Astrocyte of the spinal cord (primary cell): ENCODE results near the gene GMPS.
"Not testable (repeated sequence)": the region's sequence is repeated elsewhere in the genome, so short reads cannot be mapped to it uniquely, and the experiment has no call there.

Experiments
- DNase-seq: peaks from one replicate; pipeline ENCODE4 v3.0.0; 2011; ENCODE audit warnings: low read depth, low spot score
- H3K4me3 ChIP-seq: 2 replicates; pipeline ENCODE4 v1.5.1; 2011; ENCODE audit warnings: low read depth, mild to moderate bottlenecking, low read length, moderate library complexity
- in situ Hi-C: cut with HindIII; loops from 2 replicates; pipeline ENCODE4 v1.10.0; 2017; ENCODE audit warnings: low sequenced_read_pairs
- TF ChIP-seq, protein P1 (sequence below): IDR thresholded peaks from 2 replicates; pipeline ENCODE4 v1.5.1; 2012; ENCODE audit warnings: low read depth, mild to moderate bottlenecking, low read length, inconsistent platforms

Gene GMPS

DNA sequence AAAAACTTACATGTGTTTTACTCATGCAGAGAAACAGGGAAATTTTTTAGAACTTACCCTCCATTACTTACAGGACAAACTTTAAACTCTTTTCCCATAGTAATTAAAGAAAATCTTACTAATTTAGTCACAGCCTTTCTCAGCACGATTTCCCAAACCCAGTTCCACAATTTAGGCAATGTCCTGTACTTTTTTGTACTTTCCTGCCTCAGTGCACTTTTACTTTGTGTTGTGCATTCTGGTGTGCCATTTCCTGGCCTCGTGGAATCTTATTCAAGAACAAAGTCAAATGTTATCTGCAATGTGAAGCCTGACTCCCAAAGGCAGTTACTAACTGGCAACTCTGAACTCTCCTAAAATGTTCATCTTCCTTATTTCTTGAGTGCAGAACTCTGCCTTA lies 18.1 kb upstream of the GMPS start:
- peak overlapping the region; percentile 99 for H3K4me3 ChIP-seq
- in situ Hi-C loops, result no loop called here
- DNase-seq, result no peak
- TF ChIP-seq, protein P1, sequence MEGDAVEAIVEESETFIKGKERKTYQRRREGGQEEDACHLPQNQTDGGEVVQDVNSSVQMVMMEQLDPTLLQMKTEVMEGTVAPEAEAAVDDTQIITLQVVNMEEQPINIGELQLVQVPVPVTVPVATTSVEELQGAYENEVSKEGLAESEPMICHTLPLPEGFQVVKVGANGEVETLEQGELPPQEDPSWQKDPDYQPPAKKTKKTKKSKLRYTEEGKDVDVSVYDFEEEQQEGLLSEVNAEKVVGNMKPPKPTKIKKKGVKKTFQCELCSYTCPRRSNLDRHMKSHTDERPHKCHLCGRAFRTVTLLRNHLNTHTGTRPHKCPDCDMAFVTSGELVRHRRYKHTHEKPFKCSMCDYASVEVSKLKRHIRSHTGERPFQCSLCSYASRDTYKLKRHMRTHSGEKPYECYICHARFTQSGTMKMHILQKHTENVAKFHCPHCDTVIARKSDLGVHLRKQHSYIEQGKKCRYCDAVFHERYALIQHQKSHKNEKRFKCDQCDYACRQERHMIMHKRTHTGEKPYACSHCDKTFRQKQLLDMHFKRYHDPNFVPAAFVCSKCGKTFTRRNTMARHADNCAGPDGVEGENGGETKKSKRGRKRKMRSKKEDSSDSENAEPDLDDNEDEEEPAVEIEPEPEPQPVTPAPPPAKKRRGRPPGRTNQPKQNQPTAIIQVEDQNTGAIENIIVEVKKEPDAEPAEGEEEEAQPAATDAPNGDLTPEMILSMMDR, result no peak

DNA sequence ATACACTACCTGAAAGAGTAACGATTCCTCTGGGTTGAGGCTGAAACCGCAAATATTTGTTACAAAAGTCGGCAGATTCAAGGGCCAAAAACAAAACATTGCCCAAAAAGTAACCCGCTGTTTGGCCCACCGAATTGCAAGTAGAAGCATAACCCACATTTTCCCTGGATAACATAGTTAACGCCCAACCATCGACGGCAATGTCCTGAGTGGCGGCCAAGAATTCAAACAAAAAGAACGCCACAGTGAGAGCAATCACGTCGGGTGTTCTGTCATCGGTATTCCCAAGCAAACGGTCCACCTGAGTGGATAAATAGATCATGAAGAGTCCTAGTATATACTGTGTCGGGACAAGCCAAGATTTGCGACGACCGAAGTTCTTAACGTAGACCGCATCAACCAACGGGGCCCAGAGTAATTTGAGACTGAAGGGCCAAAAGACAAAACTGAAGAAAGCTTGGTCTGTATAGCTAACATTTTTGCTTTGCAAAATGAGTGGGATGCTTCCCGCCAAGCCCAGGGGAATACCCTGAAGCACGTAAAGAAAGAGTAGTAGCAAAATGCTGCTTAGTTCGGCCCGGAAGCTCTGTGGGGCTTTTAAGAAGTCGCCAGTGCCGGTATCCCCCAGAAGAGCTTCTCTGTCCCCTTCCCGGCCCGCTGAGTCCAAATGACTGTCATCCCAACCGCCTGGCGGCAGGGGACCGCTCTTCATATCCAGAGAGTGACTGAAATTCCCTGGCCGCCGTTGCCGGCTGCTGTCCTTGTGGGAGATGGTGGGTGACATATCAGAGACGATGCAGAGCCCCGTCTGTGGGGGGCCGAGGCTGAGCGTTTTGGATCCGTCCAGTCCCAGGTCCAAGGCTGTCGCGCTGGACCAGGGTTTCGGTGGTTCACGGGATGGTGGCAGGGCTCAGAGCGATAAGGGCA lies 17.0 kb upstream of the GMPS start:
- in situ Hi-C loops, result no loop called here
- DNase-seq, result no peak
- peak overlapping the region; percentile 99 for H3K4me3 ChIP-seq
- TF ChIP-seq, protein P1, result no peak

DNA sequence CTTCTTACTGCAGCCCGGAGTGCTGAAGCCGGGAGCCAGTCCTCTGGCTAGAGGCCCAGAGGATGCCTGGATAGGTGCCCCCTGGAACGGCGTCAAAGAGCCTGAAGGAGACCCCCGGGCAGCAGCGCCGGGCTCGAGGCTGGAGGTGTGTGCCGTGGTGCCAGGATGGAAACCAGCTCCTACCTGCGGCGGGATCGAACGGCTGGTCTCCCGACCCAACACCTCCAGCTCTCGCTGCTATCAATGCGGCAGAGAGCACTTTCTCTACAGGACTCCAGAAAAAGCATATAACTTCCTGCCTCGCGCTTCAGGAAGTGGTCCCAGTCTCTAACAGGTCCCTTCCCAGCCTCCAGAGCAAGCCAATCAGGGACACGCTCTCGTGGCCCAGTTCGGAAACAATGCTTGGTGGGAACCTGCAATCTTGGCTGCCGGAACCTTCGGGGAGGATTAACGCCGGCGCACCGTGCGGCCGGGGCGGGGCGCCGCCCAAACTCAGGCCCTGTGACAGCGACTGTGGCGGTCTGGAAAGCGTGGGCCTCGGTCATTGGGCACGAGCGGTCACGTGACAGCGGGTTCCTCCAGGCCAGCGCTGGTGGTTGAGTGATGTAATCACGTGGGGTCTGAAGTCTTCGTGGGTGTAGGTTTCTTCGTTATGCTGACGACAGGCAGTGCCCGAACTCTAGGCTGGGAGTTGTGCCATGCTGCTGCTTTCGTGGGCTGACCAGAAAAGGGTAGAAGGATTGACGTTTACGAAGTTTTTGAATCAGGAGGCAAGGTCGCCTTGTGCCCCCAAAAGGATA lies 16.1 kb upstream of the GMPS start, which contains the start of gene SLC33A1:
Gene SLC33A1, minus strand, starts transcription at position 287 of the 800 bp plus-strand sequence. CDS start 430 bp downstream, outside the sequence.
- in situ Hi-C loops, result no loop called here
- peak within 1 kb of the TSS; percentile 99 for H3K4me3 ChIP-seq
- peak; percentile 100 for DNase-seq
- TF ChIP-seq, protein P1, result no peak

DNA sequence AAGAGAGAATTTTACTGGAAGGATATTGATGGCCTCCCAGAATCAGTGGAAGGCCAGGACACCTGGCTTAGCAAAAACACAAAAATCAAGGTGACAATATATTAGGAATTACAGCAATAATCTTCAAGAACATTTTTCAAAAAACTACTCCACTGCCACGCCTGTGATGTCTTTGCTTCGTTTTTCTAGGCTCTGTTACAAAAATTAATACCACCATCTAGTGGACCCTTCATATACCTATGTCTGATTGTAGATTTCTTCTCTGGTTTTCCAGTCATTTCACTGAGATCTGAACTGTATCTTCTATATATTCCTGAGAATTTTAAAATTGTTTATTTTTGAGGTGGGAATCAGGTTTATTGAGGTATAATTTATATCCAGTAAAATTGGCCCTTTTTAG lies 10.6 kb upstream of the GMPS start:
- DNase-seq, result peak; percentile 32

DNA sequence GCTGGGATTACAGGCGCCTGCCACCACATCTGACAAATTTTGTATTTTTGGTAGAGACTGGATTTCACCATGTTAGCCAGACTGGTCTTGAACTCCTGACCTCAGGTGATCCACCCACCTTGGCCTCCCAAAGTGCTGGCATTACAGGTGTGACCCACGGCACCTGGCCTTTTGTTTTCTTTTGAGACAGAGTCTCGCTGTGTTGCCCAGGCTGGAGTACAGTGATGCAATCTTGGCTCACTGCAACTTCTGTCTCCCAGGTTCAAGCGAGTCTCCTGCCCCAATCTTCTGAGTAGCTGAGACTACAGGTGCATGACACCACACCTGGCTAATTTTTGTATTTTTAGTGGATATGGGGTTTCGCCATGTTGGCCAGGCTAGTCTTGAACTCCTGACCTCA lies 10.0 kb upstream of the GMPS start:
- DNase-seq, in situ Hi-C loops, H3K4me3 ChIP-seq: not testable (repeated sequence)

More for the DNA sequence above, 10.6 kb upstream of the GMPS start:
- in situ Hi-C loops, result no loop called here
- TF ChIP-seq, protein P1, result peak; percentile 30
- H3K4me3 ChIP-seq, result no peak overlapping the region

DNA sequence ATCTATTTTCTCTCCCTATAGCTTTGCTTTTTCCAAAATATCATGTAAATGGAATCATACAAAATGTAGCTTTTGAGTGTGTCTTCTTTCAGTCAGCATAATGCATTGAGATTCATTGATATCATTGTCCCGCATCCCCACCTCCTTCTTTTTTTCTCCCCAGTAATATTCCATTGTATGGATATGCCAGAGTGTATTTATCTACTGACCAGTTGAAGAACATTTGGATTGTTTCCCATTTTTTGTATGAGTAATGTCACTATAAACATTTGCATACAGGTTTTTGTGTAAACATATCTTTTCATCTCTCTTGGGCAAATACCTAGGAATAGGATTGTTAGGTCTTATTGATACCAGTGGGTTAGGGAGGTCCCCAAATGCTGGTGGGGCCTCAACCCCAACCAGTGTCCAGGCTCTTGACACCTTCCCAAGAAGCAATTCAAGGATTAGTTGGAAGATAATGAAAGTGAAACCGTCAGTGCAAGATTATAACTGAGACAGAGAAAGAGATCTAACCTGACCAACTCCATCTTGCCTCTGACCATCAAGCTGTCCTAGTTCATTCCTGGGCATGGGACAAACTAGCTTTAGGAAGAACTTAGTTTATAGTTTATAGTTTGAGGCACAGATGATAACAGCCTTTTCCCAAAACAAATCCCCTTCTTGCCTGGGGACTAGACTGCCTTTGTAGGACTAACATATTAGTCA lies 8.8 kb upstream of the GMPS start:
- TF ChIP-seq, protein P1, result no peak
- no peak for DNase-seq
- in situ Hi-C loops, result no loop called here
- no peak overlapping the region for H3K4me3 ChIP-seq

DNA sequence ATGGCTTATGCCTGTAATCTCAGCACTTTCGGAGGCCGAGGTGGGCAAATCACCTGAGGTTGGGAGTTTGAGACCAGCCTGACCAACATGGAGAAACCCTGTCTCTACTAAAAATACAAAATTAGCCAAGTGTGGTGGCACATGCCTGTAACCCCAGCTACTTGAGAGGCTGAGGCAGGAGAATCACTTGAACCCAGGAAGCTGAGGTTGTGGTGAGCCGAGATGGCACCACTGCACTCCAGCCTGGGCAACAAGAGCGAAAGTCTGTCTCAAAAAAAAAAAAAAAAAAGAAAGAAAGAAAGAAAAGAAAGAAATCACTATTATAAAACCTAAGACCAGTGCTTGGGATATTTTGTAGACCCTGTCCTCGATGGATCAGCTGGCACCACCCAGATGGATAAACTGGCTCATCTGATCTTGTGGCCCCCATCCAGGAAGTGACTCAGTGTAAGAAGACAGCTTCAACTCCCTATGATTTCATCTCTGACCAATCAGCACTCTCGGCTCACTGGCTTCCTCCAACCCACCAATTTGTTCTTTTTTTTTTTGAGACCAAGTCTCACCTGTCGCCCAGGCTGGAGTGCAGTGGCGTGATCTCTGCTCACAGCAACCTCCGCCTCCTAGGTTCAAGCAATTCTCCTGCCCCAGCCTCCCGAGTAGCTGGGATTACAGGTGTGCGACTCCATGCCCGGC lies 8.0 kb upstream of the GMPS start:
- in situ Hi-C loops, H3K4me3 ChIP-seq: not testable (repeated sequence)
- peak; percentile 44 for DNase-seq
